IMR-90 (cell line): ENCODE data around the gene NACC1. TPM values are rescaled to one million over a fixed set of nuclear protein-coding genes. Genes with fewer than 3 reads are reported as not detected.

Experiments used
- ATAC-seq: fragments of 200-7000 bp; cut with Tn5 transposase; 2 replicates; pipeline ENCODE4 v1.9.1; 2020; ENCODE audit warnings: low read depth, mild to moderate bottlenecking, moderate library complexity
- BruUV-seq: library from RNA; stranded (reverse); fragments of 400-500 nt; replicated peaks from 2 replicates; lab custom pipeline; 2021; lab: Mats Ljungman, UMichigan
- CTCF ChIA-PET: fragments of 300-600 bp; formaldehyde crosslinking; extraction: SDS; loops from one replicate; lab custom pipeline; 2021; ENCODE audit warnings: antibody characterized with exemption; lab: Yijun Ruan, JAX
- POLR2A ChIA-PET: fragments of 300-600 bp; sonication (Branson Sonifier 250); formaldehyde crosslinking; loops from one replicate; lab custom pipeline; 2022; ENCODE audit warnings: antibody characterized with exemption; ENCODE audit not compliant: unreplicated experiment; lab: Charles Lee
- DNase-seq: peaks from one replicate; pipeline ENCODE4 v3.0.0; 2013
- H2AFZ ChIP-seq: replicated peaks from 2 replicates; pipeline ENCODE3; 2013; ENCODE audit warnings: low read length, mild to moderate bottlenecking; ENCODE audit not compliant: poor library complexity
- H2AK5ac ChIP-seq: 2 replicates; pipeline ENCODE4 v1.6.1; 2013; ENCODE audit warnings: low read depth, low read length, inconsistent platforms
- H2AK9ac ChIP-seq: replicated peaks from 2 replicates; pipeline ENCODE3; 2013; ENCODE audit warnings: mild to moderate bottlenecking, low read depth, low read length, moderate library complexity; ENCODE audit not compliant: poor library complexity
- H2BK120ac ChIP-seq: 2 replicates; pipeline ENCODE4 v1.6.1; 2013; ENCODE audit warnings: low read depth, low read length, inconsistent platforms
- H2BK15ac ChIP-seq: 3 replicates; pipeline ENCODE4 v1.6.1; 2013; ENCODE audit warnings: low read depth, low read length, inconsistent platforms
- H2BK20ac ChIP-seq: 2 replicates; pipeline ENCODE4 v1.6.1; 2013; ENCODE audit warnings: low read depth, mild to moderate bottlenecking, inconsistent platforms, low read length, moderate library complexity
- H2BK5ac ChIP-seq: 2 replicates; pipeline ENCODE4 v1.6.1; 2013; ENCODE audit warnings: mild to moderate bottlenecking, low read depth, low read length, inconsistent platforms; ENCODE audit not compliant: poor library complexity, severe bottlenecking
- H3K14ac ChIP-seq: replicated peaks from 2 replicates; pipeline ENCODE4 v1.6.1; 2013; ENCODE audit warnings: low read depth, low read length, inconsistent platforms
- H3K18ac ChIP-seq: 2 replicates; pipeline ENCODE4 v1.6.1; 2013; ENCODE audit warnings: low read depth, low read length, control low read depth
- H3K23ac ChIP-seq: 2 replicates; pipeline ENCODE4 v1.6.1; 2013; ENCODE audit warnings: low read depth, low read length, inconsistent platforms
- H3K27ac ChIP-seq: 2 replicates; pipeline ENCODE4 v1.5.1; 2013; ENCODE audit warnings: mild to moderate bottlenecking, control low read depth, low read length; ENCODE audit not compliant: insufficient read depth
- H3K27me3 ChIP-seq: 2 replicates; pipeline ENCODE4 v1.6.1; 2013; ENCODE audit warnings: low read length; ENCODE audit not compliant: control insufficient read depth, insufficient read depth
- H3K36me3 ChIP-seq: 2 replicates; pipeline ENCODE4 v1.6.1; 2013; ENCODE audit warnings: low read length, mixed read lengths; ENCODE audit not compliant: control insufficient read depth, insufficient read depth
- H3K4ac ChIP-seq: 2 replicates; pipeline ENCODE4 v1.6.1; 2013; ENCODE audit warnings: low read depth, low read length, inconsistent platforms
- H3K4me1 ChIP-seq: 2 replicates; pipeline ENCODE4 v1.6.1; 2013; ENCODE audit warnings: low read length, mixed read lengths; ENCODE audit not compliant: control insufficient read depth, insufficient read depth
- H3K4me2 ChIP-seq: 2 replicates; pipeline ENCODE4 v1.6.1; 2013; ENCODE audit warnings: low read depth, mild to moderate bottlenecking, control low read depth, low read length, moderate library complexity
- H3K4me3 ChIP-seq: 2 replicates; pipeline ENCODE4 v1.5.1; 2013; ENCODE audit warnings: low read depth, mild to moderate bottlenecking, control low read depth, low read length, moderate library complexity; ENCODE audit not compliant: insufficient read depth
- H3K56ac ChIP-seq: 2 replicates; pipeline ENCODE4 v1.6.1; 2013; ENCODE audit warnings: low read length, inconsistent platforms; ENCODE audit not compliant: insufficient read depth; ENCODE audit errors: extremely low read depth
- H3K79me1 ChIP-seq, 2 experiments: 2 replicates each; pipeline ENCODE4 v1.6.1; 2013; ENCODE audit warnings: low read length in 2 of 2, inconsistent platforms in 1 of 2, low read depth in 1 of 2
- H3K9ac ChIP-seq: 2 replicates; pipeline ENCODE4 v1.6.1; 2013; ENCODE audit warnings: low read depth, low read length, control low read depth
- H3K9me1 ChIP-seq: 2 replicates; pipeline ENCODE4 v1.6.1; 2013; ENCODE audit warnings: low read length, inconsistent platforms; ENCODE audit not compliant: insufficient read depth
- H3K9me3 ChIP-seq: 2 replicates; pipeline ENCODE4 v1.6.1; 2013; ENCODE audit warnings: low read length; ENCODE audit not compliant: control insufficient read depth, insufficient read depth
- H4K20me1 ChIP-seq: 2 replicates; pipeline ENCODE4 v1.6.1; 2013; ENCODE audit warnings: low read length, inconsistent platforms; ENCODE audit not compliant: insufficient read depth
- H4K5ac ChIP-seq: 2 replicates; pipeline ENCODE4 v1.6.1; 2013; ENCODE audit warnings: mild to moderate bottlenecking, low read depth, low read length, control low read depth
- H4K8ac ChIP-seq, 2 experiments: 2 replicates each; pipeline ENCODE4 v1.6.1; 2013; ENCODE audit warnings: low read depth in 2 of 2, low read length in 2 of 2, control low read depth in 1 of 2, inconsistent platforms in 1 of 2
- H4K91ac ChIP-seq: 2 replicates; pipeline ENCODE4 v1.6.1; 2013; ENCODE audit warnings: low read depth, low read length, inconsistent platforms; ENCODE audit not compliant: insufficient read depth
- BHLHE40 ChIP-seq: fragments of 150-350 bp; IDR thresholded peaks from 2 replicates; pipeline ENCODE4 v1.6.1; 2016; ENCODE audit warnings: mild to moderate bottlenecking, low read depth, low read length
- CHD1 ChIP-seq: IDR thresholded peaks from 2 replicates; pipeline ENCODE4 v1.6.1; 2012; ENCODE audit warnings: low read depth, low read length, improper control_type of control experiment
- SMC3 ChIP-seq: fragments of 150-350 bp; IDR thresholded peaks from 2 replicates; pipeline ENCODE4 v1.6.1; 2016; ENCODE audit warnings: low read depth, mild to moderate bottlenecking, antibody characterized with exemption, low read length, moderate library complexity
- WGBS, 2 experiments: methylation state at CpG; one replicate each; pipeline versions ENCODE4 v1.1.5 to v1.1.7; 2013; ENCODE audit warnings: missing lambda C conversion rate in 2 of 2; ENCODE audit not compliant: insufficient read length in 1 of 2; ENCODE audit errors: extremely low coverage in 2 of 2; 5-methylcytosine and 5-hydroxymethylcytosine counted together
- dilution Hi-C: fragments of 300-500 bp; cut with HindIII; formaldehyde crosslinking; loops from one replicate; pipeline ENCODE4 v1.14.3; 2018; ENCODE audit warnings: low sequenced_read_pairs; ENCODE audit not compliant: unreplicated experiment
- in situ Hi-C: fragments of 300-500 bp; cut with MboI; formaldehyde crosslinking; loops from 3 replicates; pipeline ENCODE4 v1.14.3; 2019; ENCODE audit warnings: low sequenced_read_pairs, inconsistent platforms, mixed read lengths
- intact Hi-C: fragments of 100-400 bp; cut with micrococcal nuclease; formaldehyde crosslinking; loops from 2 replicates; pipeline ENCODE4 v1.10.0; 2022
- polyA plus RNA-seq, 3 experiments: library from polyadenylated mRNA; depleted of rRNA; stranded (reverse); fragments of >200 nt; gene quantifications; 2 replicates each; pipeline ENCODE4 v1.2.3, GENCODE V29; 2012; ENCODE audit warnings: low replicate concordance in 1 of 3
- total RNA-seq: library from RNA; depleted of rRNA; stranded (reverse); fragments of >200 nt; gene quantifications from 2 replicates; pipeline ENCODE4 v1.2.3, GENCODE V29; 2012

The NACC1 gene
- total and polyA plus RNA-seq, 2 of the 4 experiments (the other 2 are of a cell fraction): 42.5 to 181 TPM

DNA sequence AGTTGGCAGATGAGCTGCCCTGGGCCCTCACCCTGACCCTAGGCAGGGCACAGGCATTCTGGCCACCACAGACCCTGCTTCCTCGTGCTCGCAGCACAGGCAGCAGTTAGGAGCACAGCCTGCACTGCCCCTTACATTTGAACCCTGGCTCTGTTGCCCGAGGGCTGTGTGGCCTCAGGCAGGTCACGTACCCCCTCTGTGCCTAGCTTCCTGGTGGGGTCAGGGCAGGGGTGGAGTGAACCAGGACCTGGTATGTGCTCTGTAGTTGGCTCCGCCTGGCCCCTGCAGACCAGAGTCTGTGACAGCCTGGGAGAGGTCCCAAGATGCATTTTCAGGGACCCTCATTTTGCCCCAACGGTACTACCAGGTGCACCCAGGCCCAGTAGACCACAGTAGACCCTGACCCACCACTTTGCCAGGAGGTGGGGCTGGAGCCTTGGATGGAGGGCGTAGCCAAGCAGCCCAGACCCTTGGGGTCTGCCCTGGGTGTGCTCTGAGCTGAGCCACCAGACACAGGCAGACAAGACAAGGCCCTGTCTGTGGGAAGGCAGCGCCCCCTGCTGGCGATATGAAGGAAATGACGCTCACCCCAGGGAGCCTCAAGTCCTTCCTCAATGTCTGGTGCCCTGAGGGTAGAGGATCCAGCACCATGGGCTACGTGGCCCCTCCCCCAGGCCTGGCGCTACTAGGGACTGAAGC lies 24.5 kb upstream of the NACC1 start (continued):
- TF ChIP-seq SMC3 (peak; percentile 92), CHD1 (no peak)

GRCh38 chr19:13094106-13094504 lies 24.0 kb upstream of the NACC1 start:
- Histone ChIP-seq H2BK20ac (no peak overlapping the region), H4K20me1 (peaks cover 15% of the 10 kb centered on the region; the same call in 1 of the 2 replicates), H3K9me1 (no peaks in the 10 kb centered on the region), H2BK5ac (no peak overlapping the region), H3K27me3 (no peaks in the 10 kb centered on the region), H3K4me3 (no peak overlapping the region), H3K79me1 (0 out of 4 replicates have a peak, but pooled peaks cover 0 to 2% of the 10 kb centered on the region in 2 experiments), H3K23ac (no peak overlapping the region), H2BK120ac (no peak overlapping the region), H4K91ac (no peak overlapping the region), H4K8ac (no peak overlapping the region), H2AK5ac (no peak overlapping the region), H3K4me2 (no peak overlapping the region), H3K4ac (no peak overlapping the region), H3K9ac (no peak overlapping the region), H3K9me3 (no peaks in the 10 kb centered on the region), H3K18ac (no peak overlapping the region), H3K36me3 (peaks cover 18% of the 10 kb centered on the region; the same call in 1 of the 2 replicates), H3K14ac (no peak overlapping the region), H2AK9ac (peak overlapping the region; percentile 86), H4K5ac (no peak overlapping the region), H2BK15ac (no peak overlapping the region), H3K56ac (no peak overlapping the region), H2AFZ (peak overlapping the region; percentile 73), H3K27ac (no peak overlapping the region), H3K4me1 (peaks cover 11% of the 10 kb centered on the region; the same call in 1 of the 2 replicates)
- 40% methylated on average over 1 of the region's 5 CpGs; no CpG with 5 or more reads in 1 of the 2 experiments for WGBS, 2 experiments
- ChIA-PET CTCF (interaction anchor here (0.5 to 2.2 kb wide), 10 partner anchors 11 to 129 kb away, joined by 3 to 10 read pairs (median 6); no protein-coding TSS in a partner anchor), POLR2A (no interaction called here)
- no peak for ATAC-seq
- no TSS peak for BruUV-seq
- no peak for TF ChIP-seq BHLHE40
- intact Hi-C loops: loop anchor here (1.0 kb wide), 1 partner anchor 116 kb away; no protein-coding TSS in a partner anchor
- DNase-seq: no peak
- in situ Hi-C loops: loop anchor here (5.0 kb wide), 1 partner anchor 112 kb away; no protein-coding TSS in a partner anchor
- dilution Hi-C loops: no loop called here
